PFSK-1 (cell line): Measurements from ENCODE around the gene SARM1.

Source experiments
- FOXP2 ChIP-seq: optimal IDR thresholded peaks from 2 replicates; pipeline ENCODE3; 2011; ENCODE audit warnings: borderline replicate concordance, control low read depth, inconsistent platforms; ENCODE audit not compliant: insufficient read depth; ENCODE audit errors: extremely low read length, extremely low read depth
- SIN3A ChIP-seq: IDR thresholded peaks from 2 replicates; pipeline ENCODE4 v1.6.1; 2012; ENCODE audit warnings: mild to moderate bottlenecking, low read length, moderate library complexity, borderline replicate concordance; ENCODE audit not compliant: insufficient read depth
- TAF1 ChIP-seq: IDR thresholded peaks from 2 replicates; pipeline ENCODE4 v1.6.1; 2012; ENCODE audit warnings: low read length, control low read depth, borderline replicate concordance; ENCODE audit not compliant: insufficient read depth

- no peak for TF ChIP-seq TAF1
- TF ChIP-seq FOXP2 = no peak
- no peak for TF ChIP-seq SIN3A
Measured at GRCh38 chr17:28372945-28373274, 1.4 kb downstream of the SARM1 start.
